ENCODE results near the gene PRPF8. TPM values are rescaled to one million over a fixed set of nuclear protein-coding genes. Genes with fewer than 3 reads are reported as not detected.

The PRPF8 gene
- total and polyA plus RNA-seq, 2 of the 8 experiments (the other 6 are each of a cell fraction or from before 2014, with no cell fraction given): 329 to 337 TPM

GRCh38 chr17:1625581-1625980, 59.1 kb downstream of the PRPF8 start:
- Histone ChIP-seq H3K14ac (ENCODE audit: insufficient read length) (no peak overlapping the region), H2BK5ac (ENCODE audit: low read depth, low read length) (no peak overlapping the region; the same call in 1 of the 2 replicates), H3K9me3 (ENCODE audit: insufficient read depth in 2 of 2, low read depth in 1 of 2, low read length in 1 of 2) (no peaks in the 10 kb centered on the region), H4K20me1 (replicated peaks in 1 of 2; ENCODE audit: control insufficient read depth in 1 of 2, insufficient read depth in 2 of 2, low read length in 2 of 2) (peaks cover 0 to 4% of the 10 kb centered on the region in 2 experiments), H3K79me1 (ENCODE audit: low read depth, low read length) (no peaks in the 10 kb centered on the region), H2AK5ac (ENCODE audit: low read depth, low read length) (no peak overlapping the region), H2BK12ac (ENCODE audit: low read depth, low read length) (no peak overlapping the region), H2BK120ac (replicated peaks; ENCODE audit: low read depth, low read length) (no peak overlapping the region), H3K23me2 (ENCODE audit: low read depth, low read length) (peaks cover 14% of the 10 kb centered on the region), H3K23ac (ENCODE audit: insufficient read length) (no peak overlapping the region), H3K4me1 (replicated peaks in 1 of 4; ENCODE audit: control insufficient read depth in 3 of 4, insufficient read depth in 4 of 4, low read length in 3 of 4) (peaks cover 0 to 11% (median 5%) of the 10 kb centered on the region in 4 experiments; a peak in 6 of 7 replicates), H4K5ac (ENCODE audit: insufficient read length, low read depth, low read length) (no peak overlapping the region), H3K36me3 (ENCODE audit: control insufficient read depth in 2 of 4, insufficient read depth in 4 of 4, low read length in 3 of 4) (no peaks in the 10 kb centered on the region), H3K56ac (replicated peaks; ENCODE audit: insufficient read length, low read depth, low read length) (no peak overlapping the region), H3K27ac (ENCODE audit: low read depth, low read length) (no peak overlapping the region), H2BK20ac (ENCODE audit: low read length) (no peak overlapping the region), H3K79me2 (ENCODE audit: control insufficient read depth in 1 of 2, insufficient read depth in 2 of 2, low read length in 2 of 2) (no peaks in the 10 kb centered on the region), H3K4me3 (ENCODE audit: extremely low read depth in 1 of 4, insufficient read depth in 2 of 4, low read depth in 3 of 4, low read length in 4 of 4) (no peak overlapping the region), H4K8ac (ENCODE audit: extremely low read depth, insufficient read depth, low read length) (no peak overlapping the region), H2AFZ (ENCODE audit: low read length) (no peak overlapping the region), H3K9ac (replicated peaks in 1 of 4; ENCODE audit: extremely low read depth in 1 of 4, low read depth in 3 of 4, low read length in 3 of 4) (no peak overlapping the region), H3K18ac (ENCODE audit: extremely low read depth, low read length) (no peak overlapping the region), H4K91ac (replicated peaks; ENCODE audit: insufficient read length, low read length) (no peak overlapping the region), H2BK15ac (ENCODE audit: low read length) (peak overlapping the region; percentile 81; the same call in 1 of the 2 replicates), H3K4ac (replicated peaks; ENCODE audit: insufficient read length, low read depth, low read length) (no peak overlapping the region), H3K4me2 (ENCODE audit: insufficient read depth in 1 of 2, low read depth in 2 of 2, low read length in 2 of 2) (no peak overlapping the region), H3K27me3 (replicated peaks in 1 of 4; ENCODE audit: control insufficient read depth in 3 of 4, extremely low read depth in 1 of 4, insufficient read depth in 3 of 4, low read length in 3 of 4) (peaks cover 0 to 13% (median 5%) of the 10 kb centered on the region in 4 experiments; a peak in 5 of 7 replicates)
- FAIRE-seq (no peak), DNase-seq (ENCODE audit: low read depth in 1 of 2, low spot score in 2 of 2) (no peak)
- CTCF ChIA-PET (ENCODE audit: partially characterized antibody): interaction anchor here (1.0 to 14.5 kb wide), 8 partner anchors 10 to 92 kb away, joined by 3 to 146 read pairs (median 4); no protein-coding TSS in a partner anchor
- POLR2A ChIA-PET (ENCODE audit: partially characterized antibody): interaction anchor here (0.7 to 1.4 kb wide), 6 partner anchors 9 to 205 kb away, joined by 3 to 9 read pairs (median 3); partner anchors contain the start of gene INPP5K
- 93% methylated on average over 6 of the region's 6 CpGs; no CpG with 5 or more reads in 1 of the 2 experiments for WGBS, 2 experiments (ENCODE audit: extremely low coverage in 1 of 2, insufficient coverage in 1 of 2, insufficient read length in 1 of 2, insufficient replicate concordance in 2 of 2, low coverage in 1 of 2, low lambda C conversion rate in 2 of 2, missing lambda C conversion rate in 1 of 2)
- TF ChIP-seq RFX5 (IDR thresholded peaks at IDR 0.05; ENCODE audit: borderline replicate concordance, low read depth, low read length) (no peak), RAD21 (IDR thresholded peaks at IDR 0.05 in 1 of 2, conservative IDR thresholded peaks at IDR 0.05 in 1 of 2; ENCODE audit: low read depth in 2 of 2, low read length in 2 of 2) (no peak), ATF3 (IDR thresholded peaks at IDR 0.05; ENCODE audit: insufficient read depth, low read depth, low read length) (no peak), POU5F1 (IDR thresholded peaks at IDR 0.05; ENCODE audit: low read depth, low read length) (no peak), SP1 (IDR thresholded peaks at IDR 0.05; ENCODE audit: low read depth, low read length) (no peak), EP300 (IDR thresholded peaks at IDR 0.05; ENCODE audit: borderline replicate concordance in 1 of 2, low read depth in 2 of 2, low read length in 2 of 2) (no peak), SP4 (IDR thresholded peaks at IDR 0.05; ENCODE audit: low read length) (no peak), POLR2A (IDR thresholded peaks at IDR 0.05; ENCODE audit: control extremely low read depth in 1 of 2, low read depth in 2 of 2, low read length in 2 of 2) (no peak), GABPA (IDR thresholded peaks at IDR 0.05; ENCODE audit: borderline replicate concordance, insufficient read depth, low read length) (no peak), TBP (IDR thresholded peaks at IDR 0.05; ENCODE audit: low read depth, low read length) (no peak), SUZ12 (IDR thresholded peaks at IDR 0.05; ENCODE audit: low read length) (no peak), KDM1A (IDR thresholded peaks at IDR 0.05; ENCODE audit: borderline replicate concordance, low read length) (no peak), SRF (IDR thresholded peaks at IDR 0.05; ENCODE audit: low read depth, low read length) (no peak)
